ENCODE measurements around the gene CRIP2. TPM values are rescaled to one million over a fixed set of nuclear protein-coding genes. Genes with fewer than 3 reads are reported as not detected.

Gene CRIP2
- total and polyA plus RNA-seq, 2 of the 4 experiments (the other 2 are of a cell fraction), result 18.1 to 123 TPM

DNA sequence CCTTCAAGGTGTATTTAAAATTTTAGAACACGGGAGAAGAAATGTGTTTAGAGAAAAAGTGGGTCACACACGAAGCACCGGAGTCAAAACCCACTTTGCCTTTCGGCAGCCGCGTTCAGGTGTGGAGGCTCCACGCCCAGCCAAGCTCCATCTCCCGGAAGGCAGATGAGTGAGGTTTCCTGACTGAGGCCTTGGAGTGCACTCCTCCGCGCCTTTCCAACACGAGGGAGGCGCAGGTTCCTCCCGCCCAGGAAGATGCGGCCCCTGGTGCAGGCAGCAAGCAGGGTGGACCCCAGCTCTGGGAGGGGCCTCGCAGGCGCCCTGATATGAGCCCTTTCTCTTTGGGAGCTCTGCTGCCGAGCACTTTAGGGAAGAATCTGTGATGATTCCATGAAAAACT is 32.5 kb upstream of the CRIP2 start:
- H4K91ac ChIP-seq (ENCODE audit: insufficient read depth, low read depth, low read length), result no peak overlapping the region
- H3K27ac ChIP-seq (ENCODE audit: insufficient read depth, low read length), result no peak overlapping the region
- no peaks in the 10 kb centered on the region for H3K27me3 ChIP-seq (ENCODE audit: control insufficient read depth, insufficient read depth, low read length)
- H2BK20ac ChIP-seq (ENCODE audit: low read depth, low read length), result no peak overlapping the region
- H2BK15ac ChIP-seq (ENCODE audit: low read depth, low read length), result no peak overlapping the region
- 73% methylated on average over 6 of the region's 17 CpGs; no CpG with 5 or more reads in 1 of the 2 experiments for WGBS, 2 experiments (ENCODE audit: extremely low coverage in 2 of 2, insufficient read length in 1 of 2)
- ChIA-PET CTCF (no interaction called here), POLR2A (ENCODE audit: unreplicated experiment) (no interaction called here)
- dilution Hi-C loops (cut with HindIII; ENCODE audit: low sequenced_read_pairs, unreplicated experiment) (no loop called here), in situ Hi-C loops (cut with MboI; ENCODE audit: low sequenced_read_pairs) (no loop called here), intact Hi-C loops (cut with micrococcal nuclease) (no loop called here)
- no peak overlapping the region for H4K8ac ChIP-seq (ENCODE audit: low read depth in 2 of 2, low read length in 2 of 2)
- H2BK120ac ChIP-seq (ENCODE audit: low read depth, low read length), result no peak overlapping the region
- no peak overlapping the region for H2AK9ac ChIP-seq (replicated peaks; ENCODE audit: low read depth, low read length, poor library complexity)
- DNase-seq (no peak), ATAC-seq (ENCODE audit: low read depth) (no peak)
- H4K20me1 ChIP-seq (ENCODE audit: insufficient read depth, low read length), result peaks cover 55% of the 10 kb centered on the region
- H3K9ac ChIP-seq (ENCODE audit: low read depth, low read length), result no peak overlapping the region
- no peaks in the 10 kb centered on the region for H3K9me3 ChIP-seq (ENCODE audit: control insufficient read depth, insufficient read depth, low read length)
- H2BK5ac ChIP-seq (ENCODE audit: low read depth, low read length, poor library complexity, severe bottlenecking), result no peak overlapping the region
- H4K5ac ChIP-seq (ENCODE audit: low read depth, low read length), result no peak overlapping the region
- H3K4me2 ChIP-seq (ENCODE audit: low read depth, low read length), result no peak overlapping the region
- no peak overlapping the region for H2AK5ac ChIP-seq (ENCODE audit: low read depth, low read length)
- H2AFZ ChIP-seq (replicated peaks; ENCODE audit: low read length, poor library complexity), result no peak overlapping the region
- H3K56ac ChIP-seq (ENCODE audit: extremely low read depth, insufficient read depth, low read length), result no peak overlapping the region
- no TSS peak for BruUV-seq (replicated peaks)
- no peak overlapping the region for H3K23ac ChIP-seq (ENCODE audit: low read depth, low read length)
- no peaks in the 10 kb centered on the region for H3K4me1 ChIP-seq (ENCODE audit: control insufficient read depth, insufficient read depth, low read length)
- no peak overlapping the region for H3K14ac ChIP-seq (replicated peaks; ENCODE audit: low read depth, low read length)
- H3K79me1 ChIP-seq (ENCODE audit: low read depth in 1 of 2, low read length in 2 of 2), result peaks cover 8 to 57% of the 10 kb centered on the region in 2 experiments
- no peak overlapping the region for H3K4ac ChIP-seq (ENCODE audit: low read depth, low read length)
- H3K36me3 ChIP-seq (ENCODE audit: control insufficient read depth, insufficient read depth, low read length), result peaks cover 24% of the 10 kb centered on the region
- H3K4me3 ChIP-seq (ENCODE audit: insufficient read depth, low read depth, low read length), result no peak overlapping the region
- TF ChIP-seq NFE2L2 (IDR thresholded peaks at IDR 0.05; ENCODE audit: low read depth, low read length), result no peak
- TF ChIP-seq, protein P1, sequence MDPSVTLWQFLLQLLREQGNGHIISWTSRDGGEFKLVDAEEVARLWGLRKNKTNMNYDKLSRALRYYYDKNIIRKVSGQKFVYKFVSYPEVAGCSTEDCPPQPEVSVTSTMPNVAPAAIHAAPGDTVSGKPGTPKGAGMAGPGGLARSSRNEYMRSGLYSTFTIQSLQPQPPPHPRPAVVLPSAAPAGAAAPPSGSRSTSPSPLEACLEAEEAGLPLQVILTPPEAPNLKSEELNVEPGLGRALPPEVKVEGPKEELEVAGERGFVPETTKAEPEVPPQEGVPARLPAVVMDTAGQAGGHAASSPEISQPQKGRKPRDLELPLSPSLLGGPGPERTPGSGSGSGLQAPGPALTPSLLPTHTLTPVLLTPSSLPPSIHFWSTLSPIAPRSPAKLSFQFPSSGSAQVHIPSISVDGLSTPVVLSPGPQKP (IDR thresholded peaks at IDR 0.05; ENCODE audit: borderline replicate concordance, low read depth, low read length), result no peak
- TF ChIP-seq RCOR1 (IDR thresholded peaks at IDR 0.05; ENCODE audit: insufficient replicate concordance, low read length), result no peak
- no peak for TF ChIP-seq POLR2A (IDR thresholded peaks at IDR 0.05; ENCODE audit: low read depth, low read length)
- TF ChIP-seq MXI1 (IDR thresholded peaks at IDR 0.05; ENCODE audit: borderline replicate concordance, low read depth, low read length), result no peak
- no peak for TF ChIP-seq RFX5 (IDR thresholded peaks at IDR 0.05; ENCODE audit: low read depth, low read length)
- TF ChIP-seq RAD21 (IDR thresholded peaks at IDR 0.05; ENCODE audit: low read length), result no peak
- no peaks in the 10 kb centered on the region for H3K9me1 ChIP-seq (ENCODE audit: insufficient read depth, low read length)
- no peak overlapping the region for H3K18ac ChIP-seq (ENCODE audit: low read depth, low read length)
